SK-N-SH (cell line): ENCODE measurements around the gene ADAMTS16. TPM values are rescaled to one million over a fixed set of nuclear protein-coding genes. Genes with fewer than 3 reads are reported as not detected.

Source experiments
- CTCF ChIA-PET: fragments of 300-600, 350-600 bp; formaldehyde crosslinking; extraction: SDS; loops from one replicate; lab custom pipeline; 2021; lab: Yijun Ruan, JAX
- POLR2A ChIA-PET: fragments of 350-600 bp; sonication (Branson Sonifier 250); formaldehyde crosslinking; extraction: SDS; loops from one replicate; lab custom pipeline; 2020; ENCODE audit warnings: antibody characterized with exemption, inconsistent platforms; lab: Yijun Ruan, JAX
- DNase-seq: peaks from one replicate; pipeline ENCODE4 v3.0.0; 2012
- H2AFZ ChIP-seq: fragments of 200-600 bp; sonication (generic); 2 replicates; pipeline ENCODE4 v1.8.1; 2016; ENCODE audit warnings: antibody characterized with exemption, mild to moderate bottlenecking, low read depth
- H3F3A ChIP-seq: fragments of 200-600 bp; sonication (generic); replicated peaks from 2 replicates; pipeline ENCODE3; 2016; ENCODE audit warnings: antibody characterized with exemption, mild to moderate bottlenecking; ENCODE audit not compliant: insufficient read depth
- H3K27ac ChIP-seq, 2 experiments: fragments of 200-500 bp in 1 of 2; fragments of 200-600 bp in 1 of 2; sonication (Bioruptor generic) in 1 of 2; sonication (generic), shearing (Covaris generic) in 1 of 2; 2 replicates each; pipeline versions ENCODE4 v1.5.1 to v1.6.1; 2014 to 2016; ENCODE audit warnings: low read depth in 2 of 2, inconsistent platforms in 1 of 2, low read length in 1 of 2, mild to moderate bottlenecking in 1 of 2, mixed read lengths in 1 of 2
- H3K27me3 ChIP-seq: fragments of 200-600 bp; sonication (generic), shearing (Covaris generic); 2 replicates; pipeline ENCODE4 v1.6.1; 2016; ENCODE audit warnings: mixed run types; ENCODE audit not compliant: insufficient read depth
- H3K36me3 ChIP-seq, 2 experiments: fragments of 200-500 bp in 1 of 2; fragments of 200-600 bp in 1 of 2; sonication (Bioruptor generic) in 1 of 2; sonication (generic) in 1 of 2; replicated peaks in 1 of 2; 2 replicates each; pipeline versions ENCODE3 to v1.5.1; 2014 to 2016; ENCODE audit warnings: low read length in 1 of 2, mild to moderate bottlenecking in 1 of 2; ENCODE audit not compliant: insufficient read depth in 2 of 2, control insufficient read depth in 1 of 2
- H3K4me1 ChIP-seq, 2 experiments: fragments of 200-500 bp in 1 of 2; fragments of 200-600 bp in 1 of 2; sonication (Bioruptor generic) in 1 of 2; sonication (generic), shearing (Covaris generic) in 1 of 2; 2 replicates each; pipeline versions ENCODE4 v1.5.1 to v1.6.1; 2014 to 2016; ENCODE audit warnings: low read depth in 1 of 2, low read length in 1 of 2, mixed run types in 1 of 2; ENCODE audit not compliant: insufficient read depth in 2 of 2, control insufficient read depth in 1 of 2
- H3K4me2 ChIP-seq: fragments of 200-600 bp; sonication (generic), shearing (Covaris generic); 2 replicates; pipeline ENCODE4 v1.6.1; 2017; ENCODE audit warnings: mixed run types
- H3K4me3 ChIP-seq, 2 experiments: fragments of 200-500 bp in 1 of 2; fragments of 200-600 bp in 1 of 2; sonication (Bioruptor generic) in 1 of 2; sonication (generic), shearing (Covaris generic) in 1 of 2; 2 replicates each; pipeline versions ENCODE4 v1.5.1 to v1.8.1; 2014 to 2016; ENCODE audit warnings: low read depth in 2 of 2, inconsistent platforms in 1 of 2, low read length in 1 of 2, mild to moderate bottlenecking in 1 of 2, mixed read lengths in 1 of 2, moderate library complexity in 1 of 2
- H3K79me2 ChIP-seq: fragments of 200-600 bp; sonication (generic); 2 replicates; pipeline ENCODE4 v1.8.1; 2017; ENCODE audit warnings: mild to moderate bottlenecking; ENCODE audit not compliant: insufficient read depth
- H3K9ac ChIP-seq: fragments of 200-600 bp; sonication (generic); 2 replicates; pipeline ENCODE4 v1.6.1; 2017; ENCODE audit warnings: mixed run types
- H3K9me2 ChIP-seq: fragments of 200-600 bp; sonication (generic); 2 replicates; pipeline ENCODE4 v1.6.1; 2017; ENCODE audit warnings: mixed run types
- H3K9me3 ChIP-seq: fragments of 200-600 bp; sonication (generic); 2 replicates; pipeline ENCODE4 v1.6.1; 2017; ENCODE audit warnings: mixed run types, mild to moderate bottlenecking, moderate library complexity
- H4K20me1 ChIP-seq: fragments of 200-600 bp; sonication (generic); 2 replicates; pipeline ENCODE4 v1.6.1; 2017; ENCODE audit warnings: mild to moderate bottlenecking, mixed run types; ENCODE audit not compliant: insufficient read depth
- CTCF ChIP-seq: fragments of 200-600 bp; sonication (generic); IDR thresholded peaks from 2 replicates; pipeline ENCODE4 v1.6.1; 2017; ENCODE audit warnings: antibody characterized with exemption, mild to moderate bottlenecking, moderate library complexity
- FOSL2 ChIP-seq: IDR thresholded peaks from 2 replicates; pipeline ENCODE4 v1.4.0; 2012; ENCODE audit warnings: low read depth, mild to moderate bottlenecking, moderate library complexity, borderline replicate concordance
- FOXJ3 ChIP-seq: sonication (generic); formaldehyde crosslinking; IDR thresholded peaks from 2 replicates; pipeline ENCODE4 v1.5.1; 2020; ENCODE audit warnings: mild to moderate bottlenecking, missing genetic modification reagents
- GABPA ChIP-seq: IDR thresholded peaks from 2 replicates; pipeline ENCODE4 v1.4.0; 2012; ENCODE audit warnings: low read depth, mild to moderate bottlenecking
- GATA2 ChIP-seq: sonication (generic); formaldehyde crosslinking; IDR thresholded peaks from 2 replicates; pipeline ENCODE4 v1.5.0; 2020; ENCODE audit warnings: mild to moderate bottlenecking, missing genetic modification reagents
- JUND ChIP-seq: IDR thresholded peaks from 2 replicates; pipeline ENCODE4 v1.4.0; 2012
- MAX ChIP-seq: IDR thresholded peaks from 2 replicates; pipeline ENCODE4 v1.4.0; 2012; ENCODE audit warnings: low read depth
- MEF2A ChIP-seq: IDR thresholded peaks from 2 replicates; pipeline ENCODE4 v1.4.0; 2012; ENCODE audit warnings: low read depth, borderline replicate concordance
- MXI1 ChIP-seq: IDR thresholded peaks from 2 replicates; pipeline ENCODE4 v1.6.1; 2012; ENCODE audit warnings: mild to moderate bottlenecking, low read depth, low read length, improper control_type of control experiment
- NRF1 ChIP-seq: IDR thresholded peaks from 2 replicates; pipeline ENCODE4 v1.6.1; 2012; ENCODE audit warnings: low read depth, mild to moderate bottlenecking, low read length
- PBX3 ChIP-seq: IDR thresholded peaks from 2 replicates; pipeline ENCODE4; 2012
- POLR2AphosphoS5 ChIP-seq: IDR thresholded peaks from 2 replicates; pipeline ENCODE4 v1.6.1; 2012; ENCODE audit warnings: low read depth, low read length
- RAD21 ChIP-seq: IDR thresholded peaks from 2 replicates; pipeline ENCODE4 v1.6.1; 2012; ENCODE audit warnings: mild to moderate bottlenecking, low read length
- REST ChIP-seq: IDR thresholded peaks from 2 replicates; pipeline ENCODE4 v1.6.1; 2012; ENCODE audit warnings: mild to moderate bottlenecking, low read depth, low read length, moderate library complexity
- RXRA ChIP-seq: IDR thresholded peaks from 2 replicates; pipeline ENCODE4 v1.4.0; 2012; ENCODE audit warnings: low read depth, mild to moderate bottlenecking, borderline replicate concordance
- TAF1 ChIP-seq: IDR thresholded peaks from 2 replicates; pipeline ENCODE4 v1.6.1; 2012; ENCODE audit warnings: low read depth, mild to moderate bottlenecking, low read length, moderate library complexity, borderline replicate concordance
- TEAD4 ChIP-seq: IDR thresholded peaks from 2 replicates; pipeline ENCODE4 v1.4.0; 2012; ENCODE audit warnings: mild to moderate bottlenecking, borderline replicate concordance; ENCODE audit not compliant: insufficient read depth
- ZBTB33 ChIP-seq: IDR thresholded peaks from 2 replicates; pipeline ENCODE4 v1.4.0; 2012; ENCODE audit warnings: low read depth, borderline replicate concordance
- whole genome bisulfite sequencing: methylation state at CpG from one replicate; pipeline ENCODE4 v1.1.6; 2017; ENCODE audit warnings: low lambda C conversion rate; 5-methylcytosine and 5-hydroxymethylcytosine counted together
- polyA plus RNA-seq, 3 experiments: library from polyadenylated mRNA; depleted of rRNA; stranded (reverse); fragments of >200 nt; gene quantifications; 2 replicates each; pipeline ENCODE4 v1.2.3, GENCODE V29; 2012

Gene ADAMTS16
- polyA plus RNA-seq, 1 of the 3 experiments (the other 2 are of a cell fraction) = not detected

GRCh38 chr5:5103245-5103644 is 36.9 kb upstream of the ADAMTS16 start:
- H3K9me3 ChIP-seq = no peaks in the 10 kb centered on the region; the same call in 1 of the 2 replicates
- TF ChIP-seq ZBTB33 (no peak), FOXJ3 (CRISPR knock-in tag) (no peak), PBX3 (no peak), GATA2 (CRISPR knock-in tag) (no peak), TEAD4 (no peak), CTCF (no peak), MEF2A (no peak)
- TF ChIP-seq, all 33 proteins: peak for 0
- WGBS = 20% methylated on average over 4 of the region's 4 CpGs
- DNase-seq = no peak
- no peak overlapping the region for H3K4me2 ChIP-seq
- no peaks in the 10 kb centered on the region for H3F3A ChIP-seq
- no peaks in the 10 kb centered on the region for H3K9me2 ChIP-seq
- H3K27me3 ChIP-seq = no peaks in the 10 kb centered on the region
- H3K36me3 ChIP-seq = no peaks in the 10 kb centered on the region
- no peaks in the 10 kb centered on the region for H3K79me2 ChIP-seq
- ChIA-PET CTCF (no interaction called here), POLR2A (no interaction called here)
- H3K4me3 ChIP-seq = no peak overlapping the region
- no peak overlapping the region for H2AFZ ChIP-seq
- no peak overlapping the region for H3K9ac ChIP-seq
- H3K27ac ChIP-seq = no peak overlapping the region
- no peaks in the 10 kb centered on the region for H3K4me1 ChIP-seq
- H4K20me1 ChIP-seq = no peaks in the 10 kb centered on the region

- H2AFZ ChIP-seq = no peak overlapping the region
- CTCF ChIA-PET = interaction anchor here (1.2 kb wide), 1 partner anchor 225 kb away, joined by 4 read pairs; no protein-coding TSS in a partner anchor
- no peak overlapping the region for H3K4me2 ChIP-seq
- H3K4me1 ChIP-seq = no peaks in the 10 kb centered on the region
- no peak overlapping the region for H3K9ac ChIP-seq
- no peak overlapping the region for H3K27ac ChIP-seq
- no peaks in the 10 kb centered on the region for H3K27me3 ChIP-seq
- no peaks in the 10 kb centered on the region for H3K79me2 ChIP-seq
- H3F3A ChIP-seq = no peaks in the 10 kb centered on the region
- POLR2A ChIA-PET = no interaction called here
- no peak for TF ChIP-seq REST
- TF ChIP-seq RAD21 = no peak
- TF ChIP-seq JUND = no peak
- no peak for TF ChIP-seq GABPA
- TF ChIP-seq MXI1 = no peak
- no peak for TF ChIP-seq TAF1
- no peak for TF ChIP-seq MAX
- TF ChIP-seq RXRA = no peak
- TF ChIP-seq FOSL2 = no peak
- TF ChIP-seq POLR2AphosphoS5 = no peak
- TF ChIP-seq NRF1 = no peak
- TF ChIP-seq, all 33 proteins: peak for 0
- Histone ChIP-seq H3K4me3 (no peak overlapping the region), H3K36me3 (no peaks in the 10 kb centered on the region), H3K9me3 (no peaks in the 10 kb centered on the region; the same call in 1 of the 2 replicates), H3K9me2 (no peaks in the 10 kb centered on the region), H4K20me1 (no peaks in the 10 kb centered on the region)
- 29% methylated on average over 1 of the region's 1 CpG for WGBS
- no peak for DNase-seq
These were observed 35.6 kb upstream of the ADAMTS16 start for GRCh38 chr5:5104550-5104949.
